GM10248 (cell line): ENCODE data around the gene NBPF1.
"Not testable (repeated sequence)": the region's sequence is repeated elsewhere in the genome, so short reads cannot be mapped to it uniquely, and the experiment has no call there.

Source experiments
- CTCF ChIA-PET: fragments of 300-600 bp; sonication (Branson Sonifier 250); formaldehyde crosslinking; extraction: SDS; loops from one replicate; lab custom pipeline; 2021; ENCODE audit warnings: antibody characterized with exemption; lab: Yijun Ruan, JAX
- POLR2A ChIA-PET: fragments of 350-650 bp; sonication (Branson Sonifier 250); formaldehyde crosslinking; extraction: SDS; loops from one replicate; lab custom pipeline; 2020; ENCODE audit warnings: antibody characterized with exemption; lab: Yijun Ruan, JAX
- DNase-seq: peaks from one replicate; pipeline ENCODE4 v3.0.0; 2012; ENCODE audit errors: extremely low spot score
- CTCF ChIP-seq: IDR thresholded peaks from 2 replicates; pipeline ENCODE4 v1.5.1; 2012; ENCODE audit warnings: mild to moderate bottlenecking, low read depth; ENCODE audit errors: extremely low read depth, missing control alignments, control extremely low read depth

NBPF1 gene

GRCh38 chr1:16617778-16618580 lies 4.6 kb upstream of the NBPF1 start:
- no peak for TF ChIP-seq CTCF
- ChIA-PET CTCF (interaction anchor here (1.3 to 1.5 kb wide), 5 partner anchors 9 to 536 kb away, joined by 3 to 10 read pairs (median 5); no protein-coding TSS in a partner anchor), POLR2A (no interaction called here)
- DNase-seq, result no peak

GRCh38 chr1:16617114-16617631 lies 3.8 kb upstream of the NBPF1 start:
- CTCF ChIA-PET, result interaction anchor here (1.0 to 2.8 kb wide), 8 partner anchors 8 to 535 kb away, joined by 3 to 12 read pairs (median 4); partner anchors contain the start of gene NECAP2
- DNase-seq, result no peak

GRCh38 chr1:16615253-16616252 lies 2.2 kb upstream of the NBPF1 start:
- POLR2A ChIA-PET, result no interaction called here

More at GRCh38 chr1:16617114-16617631, 3.8 kb upstream of the NBPF1 start:
- no peak for TF ChIP-seq CTCF
- POLR2A ChIA-PET, result no interaction called here

GRCh38 chr1:16614361-16615252 lies 1.2 kb upstream of the NBPF1 start:
- CTCF ChIA-PET, result interaction anchor here (1.5 to 2.8 kb wide), 3 partner anchors 10 to 337 kb away, joined by 6 to 12 read pairs (median 9); no protein-coding TSS in a partner anchor
- POLR2A ChIA-PET, result no interaction called here
- no peak for TF ChIP-seq CTCF
- no peak for DNase-seq

More at GRCh38 chr1:16615253-16616252, 2.2 kb upstream of the NBPF1 start:
- DNase-seq, result no peak
- TF ChIP-seq CTCF, result no peak
- CTCF ChIA-PET, result interaction anchor here (0.9 to 2.8 kb wide), 4 partner anchors 10 to 336 kb away, joined by 3 to 12 read pairs (median 7); no protein-coding TSS in a partner anchor

- CTCF ChIA-PET, result interaction anchor here (1.0 to 6.5 kb wide), 8 partner anchors 9 to 349 kb away, joined by 3 to 61 read pairs (median 5); partner anchors contain the start of gene NECAP2
- no peak for TF ChIP-seq CTCF
- POLR2A ChIA-PET, result interaction anchor here (0.6 kb wide), 1 partner anchor 389 kb away, joined by 4 read pairs; no protein-coding TSS in a partner anchor
- DNase-seq, result peak; percentile 62
Measured at GRCh38 chr1:16612332-16613172, 812 bp downstream of the NBPF1 start.

- DNase-seq, POLR2A ChIA-PET: not testable (repeated sequence)
- CTCF ChIA-PET, result interaction anchor here (1.0 to 6.5 kb wide), 6 partner anchors 8 to 350 kb away, joined by 3 to 61 read pairs (median 6); no protein-coding TSS in a partner anchor
Measured at GRCh38 chr1:16611981-16612331, 1.4 kb downstream of the NBPF1 start.

GRCh38 chr1:16611164-16611563 lies 2.2 kb downstream of the NBPF1 start:
- DNase-seq, POLR2A ChIA-PET: not testable (repeated sequence)
- CTCF ChIA-PET, result interaction anchor here (6.5 kb wide), 1 partner anchor 10 kb away, joined by 61 read pairs; no protein-coding TSS in a partner anchor

GRCh38 chr1:16610553-16610952 lies 2.8 kb downstream of the NBPF1 start:
- CTCF ChIA-PET, result interaction anchor here (1.5 to 6.5 kb wide), 2 partner anchors 11 to 532 kb away, joined by 4 to 61 read pairs; no protein-coding TSS in a partner anchor
- POLR2A ChIA-PET, DNase-seq: not testable (repeated sequence)
